ENCODE results near the gene PGLYRP4.

Gene PGLYRP4

DNA sequence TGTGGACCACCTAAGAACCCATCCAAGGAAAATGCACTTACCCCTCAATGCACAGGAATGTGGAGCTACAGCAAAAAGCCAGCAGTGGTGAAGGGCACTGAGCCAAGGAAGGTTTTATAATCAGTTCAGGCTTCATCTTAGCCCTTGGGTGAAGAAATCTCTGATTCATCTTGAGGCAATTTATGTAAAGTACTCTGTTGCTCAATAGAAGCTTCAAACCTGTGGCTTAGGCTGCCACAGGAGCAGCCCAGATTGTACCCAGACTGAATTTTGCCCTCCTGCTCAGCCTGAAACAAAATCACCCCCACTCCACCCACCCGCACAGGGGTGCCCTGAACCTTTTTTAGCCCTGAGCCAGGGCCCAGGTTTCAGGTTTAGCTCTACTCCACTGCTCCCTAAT is 26.9 kb upstream of the PGLYRP4 start, which contains the start of gene S100A12:
S100A12 (minus strand) TSS at position 111 of the 400 bp plus-strand sequence. CDS start 1,029 bp downstream, outside the sequence.
- TF ChIP-seq OSR1 (CRISPR knock-in tag; IDR thresholded peaks at IDR 0.05), result no peak
- no peak for TF ChIP-seq CSDC2 (CRISPR knock-in tag; IDR thresholded peaks at IDR 0.05)
- TF ChIP-seq SNAI2 (CRISPR knock-in tag; IDR thresholded peaks at IDR 0.05), result no peak
- TF ChIP-seq GLIS3 (CRISPR knock-in tag; IDR thresholded peaks at IDR 0.05), result no peak
- TF ChIP-seq BACH2 (CRISPR knock-in tag; IDR thresholded peaks at IDR 0.05; ENCODE audit: borderline replicate concordance), result no peak
- no peak for TF ChIP-seq ZNF565 (CRISPR knock-in tag; conservative IDR thresholded peaks at IDR 0.05; ENCODE audit: low read depth)
- TF ChIP-seq ESRRG (CRISPR knock-in tag; IDR thresholded peaks at IDR 0.05), result no peak
- no peak; the same call in 2 of the 3 replicates for ATAC-seq

DNA sequence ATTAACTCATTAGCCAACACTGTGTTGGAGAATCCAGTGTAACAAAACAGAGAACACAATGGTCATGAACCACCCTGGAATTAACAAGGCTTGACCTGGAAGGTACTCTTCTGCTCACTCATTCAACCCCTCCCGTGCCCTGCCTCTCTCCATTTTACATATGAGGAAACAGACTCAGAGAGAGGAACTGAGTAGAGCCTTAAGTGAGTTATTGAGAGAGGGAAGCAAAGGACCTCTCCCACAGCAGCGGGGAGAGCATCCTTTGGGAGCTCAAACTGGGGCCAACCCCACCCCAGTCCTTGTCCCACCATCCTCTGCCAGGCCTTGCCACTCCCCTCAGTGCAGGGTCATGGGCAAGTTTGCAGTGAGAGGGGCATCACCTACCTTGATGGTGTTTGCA is 25.4 kb upstream of the PGLYRP4 start:
- TF ChIP-seq CSDC2 (CRISPR knock-in tag; IDR thresholded peaks at IDR 0.05) (no peak), RARB (CRISPR knock-in tag; IDR thresholded peaks at IDR 0.05) (no peak), ZC3H10 (CRISPR knock-in tag; IDR thresholded peaks at IDR 0.05) (no peak), TOX (CRISPR knock-in tag; IDR thresholded peaks at IDR 0.05; ENCODE audit: borderline replicate concordance) (no peak), ESRRG (CRISPR knock-in tag; IDR thresholded peaks at IDR 0.05) (no peak), PPARA (CRISPR knock-in tag; IDR thresholded peaks at IDR 0.05; ENCODE audit: borderline replicate concordance) (no peak), ZFP3 (CRISPR knock-in tag; IDR thresholded peaks at IDR 0.05) (no peak), BACH2 (CRISPR knock-in tag; IDR thresholded peaks at IDR 0.05; ENCODE audit: borderline replicate concordance) (no peak)
- TF ChIP-seq, protein P1, sequence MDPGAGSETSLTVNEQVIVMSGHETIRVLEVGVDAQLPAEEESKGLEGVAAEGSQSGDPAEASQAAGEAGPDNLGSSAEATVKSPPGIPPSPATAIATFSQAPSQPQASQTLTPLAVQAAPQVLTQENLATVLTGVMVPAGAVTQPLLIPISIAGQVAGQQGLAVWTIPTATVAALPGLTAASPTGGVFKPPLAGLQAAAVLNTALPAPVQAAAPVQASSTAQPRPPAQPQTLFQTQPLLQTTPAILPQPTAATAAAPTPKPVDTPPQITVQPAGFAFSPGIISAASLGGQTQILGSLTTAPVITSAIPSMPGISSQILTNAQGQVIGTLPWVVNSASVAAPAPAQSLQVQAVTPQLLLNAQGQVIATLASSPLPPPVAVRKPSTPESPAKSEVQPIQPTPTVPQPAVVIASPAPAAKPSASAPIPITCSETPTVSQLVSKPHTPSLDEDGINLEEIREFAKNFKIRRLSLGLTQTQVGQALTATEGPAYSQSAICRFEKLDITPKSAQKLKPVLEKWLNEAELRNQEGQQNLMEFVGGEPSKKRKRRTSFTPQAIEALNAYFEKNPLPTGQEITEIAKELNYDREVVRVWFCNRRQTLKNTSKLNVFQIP (CRISPR knock-in tag; IDR thresholded peaks at IDR 0.05; ENCODE audit: borderline replicate concordance, low read depth), result no peak
- TF ChIP-seq, protein P2, sequence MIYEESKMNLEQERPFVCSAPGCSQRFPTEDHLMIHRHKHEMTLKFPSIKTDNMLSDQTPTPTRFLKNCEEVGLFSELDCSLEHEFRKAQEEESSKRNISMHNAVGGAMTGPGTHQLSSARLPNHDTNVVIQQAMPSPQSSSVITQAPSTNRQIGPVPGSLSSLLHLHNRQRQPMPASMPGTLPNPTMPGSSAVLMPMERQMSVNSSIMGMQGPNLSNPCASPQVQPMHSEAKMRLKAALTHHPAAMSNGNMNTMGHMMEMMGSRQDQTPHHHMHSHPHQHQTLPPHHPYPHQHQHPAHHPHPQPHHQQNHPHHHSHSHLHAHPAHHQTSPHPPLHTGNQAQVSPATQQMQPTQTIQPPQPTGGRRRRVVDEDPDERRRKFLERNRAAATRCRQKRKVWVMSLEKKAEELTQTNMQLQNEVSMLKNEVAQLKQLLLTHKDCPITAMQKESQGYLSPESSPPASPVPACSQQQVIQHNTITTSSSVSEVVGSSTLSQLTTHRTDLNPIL (CRISPR knock-in tag; IDR thresholded peaks at IDR 0.05; ENCODE audit: low read depth), result no peak

DNA sequence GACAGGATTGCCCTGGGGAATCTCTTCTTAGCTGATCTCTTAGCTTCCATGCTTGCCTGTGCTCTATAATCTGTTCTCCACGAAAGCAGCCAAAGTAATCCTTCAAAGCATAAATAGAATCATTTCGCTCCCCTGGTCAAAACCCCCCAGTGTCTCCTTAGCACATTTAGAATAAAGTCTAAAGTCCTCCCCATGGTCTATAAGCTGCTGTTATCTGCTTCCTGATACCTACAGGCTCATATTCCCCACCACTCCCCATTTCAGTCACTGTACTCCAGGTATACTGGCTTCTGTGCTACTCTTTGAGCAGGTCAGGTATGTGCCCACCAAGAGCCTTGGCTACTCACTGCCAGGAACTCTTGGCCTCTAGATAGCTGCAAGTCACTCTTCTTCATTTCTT is 23.9 kb upstream of the PGLYRP4 start:
- no peak for ATAC-seq
- TF ChIP-seq, protein P3, sequence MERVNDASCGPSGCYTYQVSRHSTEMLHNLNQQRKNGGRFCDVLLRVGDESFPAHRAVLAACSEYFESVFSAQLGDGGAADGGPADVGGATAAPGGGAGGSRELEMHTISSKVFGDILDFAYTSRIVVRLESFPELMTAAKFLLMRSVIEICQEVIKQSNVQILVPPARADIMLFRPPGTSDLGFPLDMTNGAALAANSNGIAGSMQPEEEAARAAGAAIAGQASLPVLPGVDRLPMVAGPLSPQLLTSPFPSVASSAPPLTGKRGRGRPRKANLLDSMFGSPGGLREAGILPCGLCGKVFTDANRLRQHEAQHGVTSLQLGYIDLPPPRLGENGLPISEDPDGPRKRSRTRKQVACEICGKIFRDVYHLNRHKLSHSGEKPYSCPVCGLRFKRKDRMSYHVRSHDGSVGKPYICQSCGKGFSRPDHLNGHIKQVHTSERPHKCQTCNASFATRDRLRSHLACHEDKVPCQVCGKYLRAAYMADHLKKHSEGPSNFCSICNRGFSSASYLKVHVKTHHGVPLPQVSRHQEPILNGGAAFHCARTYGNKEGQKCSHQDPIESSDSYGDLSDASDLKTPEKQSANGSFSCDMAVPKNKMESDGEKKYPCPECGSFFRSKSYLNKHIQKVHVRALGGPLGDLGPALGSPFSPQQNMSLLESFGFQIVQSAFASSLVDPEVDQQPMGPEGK (CRISPR knock-in tag; IDR thresholded peaks at IDR 0.05; ENCODE audit: borderline replicate concordance), result no peak
- TF ChIP-seq PPARA (CRISPR knock-in tag; IDR thresholded peaks at IDR 0.05; ENCODE audit: borderline replicate concordance), result no peak
- no peak for TF ChIP-seq ZNF8 (CRISPR knock-in tag; IDR thresholded peaks at IDR 0.05)
- TF ChIP-seq ISL1 (CRISPR knock-in tag; IDR thresholded peaks at IDR 0.05), result no peak
- no peak for TF ChIP-seq TCF4 (CRISPR knock-in tag; IDR thresholded peaks at IDR 0.05; ENCODE audit: borderline replicate concordance)

More for the DNA sequence above, 25.4 kb upstream of the PGLYRP4 start:
- ATAC-seq, result no peak

DNA sequence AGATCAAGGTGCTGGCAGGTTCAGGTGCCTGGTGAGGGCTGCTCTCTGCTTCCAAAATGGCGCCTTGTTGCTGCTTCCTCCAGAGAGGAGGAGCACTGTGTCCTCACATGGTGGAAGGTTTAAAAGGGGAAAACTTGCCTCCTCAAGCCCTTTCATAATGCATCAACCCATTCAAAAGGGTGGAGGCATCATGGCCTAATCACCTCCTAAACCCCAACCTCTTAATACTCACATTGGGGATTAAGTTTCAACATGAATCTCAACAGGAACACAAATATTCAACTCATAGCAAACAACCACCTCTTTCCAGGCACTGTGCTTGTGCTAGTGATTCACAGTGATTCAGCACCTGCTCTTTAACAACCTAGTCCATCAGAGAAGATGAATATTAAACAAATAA is 22.6 kb upstream of the PGLYRP4 start:
- TF ChIP-seq OSR1 (CRISPR knock-in tag; IDR thresholded peaks at IDR 0.05) (no peak), ISL1 (CRISPR knock-in tag; IDR thresholded peaks at IDR 0.05) (no peak)
- TF ChIP-seq, protein P4, sequence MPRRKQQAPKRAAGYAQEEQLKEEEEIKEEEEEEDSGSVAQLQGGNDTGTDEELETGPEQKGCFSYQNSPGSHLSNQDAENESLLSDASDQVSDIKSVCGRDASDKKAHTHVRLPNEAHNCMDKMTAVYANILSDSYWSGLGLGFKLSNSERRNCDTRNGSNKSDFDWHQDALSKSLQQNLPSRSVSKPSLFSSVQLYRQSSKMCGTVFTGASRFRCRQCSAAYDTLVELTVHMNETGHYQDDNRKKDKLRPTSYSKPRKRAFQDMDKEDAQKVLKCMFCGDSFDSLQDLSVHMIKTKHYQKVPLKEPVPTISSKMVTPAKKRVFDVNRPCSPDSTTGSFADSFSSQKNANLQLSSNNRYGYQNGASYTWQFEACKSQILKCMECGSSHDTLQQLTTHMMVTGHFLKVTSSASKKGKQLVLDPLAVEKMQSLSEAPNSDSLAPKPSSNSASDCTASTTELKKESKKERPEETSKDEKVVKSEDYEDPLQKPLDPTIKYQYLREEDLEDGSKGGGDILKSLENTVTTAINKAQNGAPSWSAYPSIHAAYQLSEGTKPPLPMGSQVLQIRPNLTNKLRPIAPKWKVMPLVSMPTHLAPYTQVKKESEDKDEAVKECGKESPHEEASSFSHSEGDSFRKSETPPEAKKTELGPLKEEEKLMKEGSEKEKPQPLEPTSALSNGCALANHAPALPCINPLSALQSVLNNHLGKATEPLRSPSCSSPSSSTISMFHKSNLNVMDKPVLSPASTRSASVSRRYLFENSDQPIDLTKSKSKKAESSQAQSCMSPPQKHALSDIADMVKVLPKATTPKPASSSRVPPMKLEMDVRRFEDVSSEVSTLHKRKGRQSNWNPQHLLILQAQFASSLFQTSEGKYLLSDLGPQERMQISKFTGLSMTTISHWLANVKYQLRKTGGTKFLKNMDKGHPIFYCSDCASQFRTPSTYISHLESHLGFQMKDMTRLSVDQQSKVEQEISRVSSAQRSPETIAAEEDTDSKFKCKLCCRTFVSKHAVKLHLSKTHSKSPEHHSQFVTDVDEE (CRISPR knock-in tag; IDR thresholded peaks at IDR 0.05), result no peak
- TF ChIP-seq, protein P5, sequence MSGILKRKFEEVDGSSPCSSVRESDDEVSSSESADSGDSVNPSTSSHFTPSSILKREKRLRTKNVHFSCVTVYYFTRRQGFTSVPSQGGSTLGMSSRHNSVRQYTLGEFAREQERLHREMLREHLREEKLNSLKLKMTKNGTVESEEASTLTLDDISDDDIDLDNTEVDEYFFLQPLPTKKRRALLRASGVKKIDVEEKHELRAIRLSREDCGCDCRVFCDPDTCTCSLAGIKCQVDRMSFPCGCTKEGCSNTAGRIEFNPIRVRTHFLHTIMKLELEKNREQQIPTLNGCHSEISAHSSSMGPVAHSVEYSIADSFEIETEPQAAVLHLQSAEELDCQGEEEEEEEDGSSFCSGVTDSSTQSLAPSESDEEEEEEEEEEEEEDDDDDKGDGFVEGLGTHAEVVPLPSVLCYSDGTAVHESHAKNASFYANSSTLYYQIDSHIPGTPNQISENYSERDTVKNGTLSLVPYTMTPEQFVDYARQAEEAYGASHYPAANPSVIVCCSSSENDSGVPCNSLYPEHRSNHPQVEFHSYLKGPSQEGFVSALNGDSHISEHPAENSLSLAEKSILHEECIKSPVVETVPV (CRISPR knock-in tag; IDR thresholded peaks at IDR 0.05), result no peak
- TF ChIP-seq, protein P3 (CRISPR knock-in tag; IDR thresholded peaks at IDR 0.05; ENCODE audit: borderline replicate concordance), result no peak
- ATAC-seq, result no peak

All from SK-N-SH treated with all-trans-retinoic acid at 6 μM for 48 hours (cell line).